Neural cell (in vitro differentiated cells): ENCODE results near the gene COX7A2. TPM values are rescaled to one million over a fixed set of nuclear protein-coding genes. Genes with fewer than 3 reads are reported as not detected.

Experiments
- H2AFZ ChIP-seq: fragments of 200-600, 300-800 bp; sonication (generic), shearing (Covaris generic); 2 replicates; pipeline ENCODE4 v1.6.0; 2014; ENCODE audit warnings: low read depth, mild to moderate bottlenecking, antibody characterized with exemption, low read length, moderate library complexity
- H3F3A ChIP-seq: fragments of 200-600 bp; shearing (Covaris generic); 2 replicates; pipeline ENCODE4 v1.6.1; 2016; ENCODE audit warnings: mild to moderate bottlenecking, moderate library complexity, mixed read lengths, antibody characterized with exemption, low read length; ENCODE audit not compliant: insufficient read depth, poor library complexity, severe bottlenecking
- H3K27ac ChIP-seq: fragments of 200-600, 300-800 bp; sonication (generic), shearing (Covaris generic); 2 replicates; pipeline ENCODE4 v1.5.1; 2014; ENCODE audit warnings: mild to moderate bottlenecking, low read length, moderate library complexity
- H3K27me3 ChIP-seq: fragments of 300-800, 200-600 bp; sonication (generic), shearing (Covaris generic); 2 replicates; pipeline ENCODE4 v1.6.0; 2014; ENCODE audit warnings: mild to moderate bottlenecking, low read depth, low read length, moderate library complexity; ENCODE audit not compliant: insufficient read depth
- H3K36me3 ChIP-seq: fragments of 300-800, 200-600 bp; sonication (generic), shearing (Covaris generic); 2 replicates; pipeline ENCODE4 v1.5.1; 2014; ENCODE audit warnings: mild to moderate bottlenecking, antibody characterized with exemption, low read length, moderate library complexity; ENCODE audit not compliant: insufficient read depth
- H3K4me2 ChIP-seq: fragments of 300-800, 200-600 bp; sonication (generic), shearing (Covaris generic); 2 replicates; pipeline ENCODE4 v1.6.0; 2014; ENCODE audit warnings: mild to moderate bottlenecking, low read length
- H3K4me3 ChIP-seq: fragments of 300-800, 200-600 bp; sonication (generic), shearing (Covaris generic); 2 replicates; pipeline ENCODE4 v1.5.1; 2014; ENCODE audit warnings: mild to moderate bottlenecking, low read length, moderate library complexity
- H3K79me2 ChIP-seq: fragments of 200-600 bp; shearing (Covaris generic); replicated peaks from 2 replicates; pipeline ENCODE4 v1.6.0; 2014; ENCODE audit warnings: mild to moderate bottlenecking, low read length, moderate library complexity; ENCODE audit not compliant: insufficient read depth
- H3K9ac ChIP-seq: fragments of 300-800, 200-600 bp; sonication (generic), shearing (Covaris generic); 2 replicates; pipeline ENCODE4 v1.6.1; 2016; ENCODE audit warnings: mild to moderate bottlenecking, low read length, mixed read lengths
- H3K9me2 ChIP-seq: fragments of 200-600 bp; shearing (Covaris generic); 2 replicates; pipeline ENCODE4 v1.6.1; 2016; ENCODE audit warnings: mild to moderate bottlenecking, low read length, mixed read lengths; ENCODE audit not compliant: insufficient read depth
- H3K9me3 ChIP-seq: fragments of 200-600, 300-800 bp; sonication (generic), shearing (Covaris generic); 2 replicates; pipeline ENCODE4 v1.6.1; 2016; ENCODE audit warnings: mild to moderate bottlenecking, mixed run types, low read length, moderate library complexity, mixed read lengths
- H4K20me1 ChIP-seq: fragments of 200-600 bp; shearing (Covaris generic); 2 replicates; pipeline ENCODE4 v1.6.1; 2016; ENCODE audit warnings: mild to moderate bottlenecking, mixed run types; ENCODE audit not compliant: insufficient read depth
- CTCF ChIP-seq: fragments of 450-650 bp; IDR thresholded peaks from 2 replicates; pipeline ENCODE4 v1.5.1; 2014; ENCODE audit warnings: antibody characterized with exemption, mild to moderate bottlenecking, moderate library complexity; ENCODE audit not compliant: poor library complexity, severe bottlenecking
- EP300 ChIP-seq: fragments of 450-650 bp; conservative IDR thresholded peaks from 2 replicates; pipeline ENCODE4 v1.6.1; 2014; ENCODE audit warnings: antibody characterized with exemption, mild to moderate bottlenecking, moderate library complexity; ENCODE audit not compliant: poor library complexity, severe bottlenecking
- EZH2 ChIP-seq: fragments of 200-600, 300-800 bp; shearing (Covaris generic), sonication (generic); IDR thresholded peaks from 2 replicates; pipeline ENCODE4 v1.6.1; 2014; ENCODE audit warnings: antibody characterized with exemption, low read length, borderline replicate concordance, mild to moderate bottlenecking; ENCODE audit not compliant: insufficient read depth, poor library complexity, severe bottlenecking
- MXI1 ChIP-seq: fragments of 450-650 bp; conservative IDR thresholded peaks from 2 replicates; pipeline ENCODE4 v1.6.1; 2014; ENCODE audit warnings: antibody characterized with exemption, mild to moderate bottlenecking; ENCODE audit not compliant: poor library complexity, severe bottlenecking
- POLR2AphosphoS5 ChIP-seq: IDR thresholded peaks from 2 replicates; pipeline ENCODE4 v1.6.1; 2012
- RAD21 ChIP-seq: fragments of 450-650 bp; conservative IDR thresholded peaks from 2 replicates; pipeline ENCODE4 v1.6.1; 2014; ENCODE audit warnings: antibody characterized with exemption, mild to moderate bottlenecking, moderate library complexity
- REST ChIP-seq: IDR thresholded peaks from 2 replicates; pipeline ENCODE4 v1.6.1; 2012; ENCODE audit warnings: borderline replicate concordance
- SMC3 ChIP-seq: fragments of 450-650 bp; conservative IDR thresholded peaks from 2 replicates; pipeline ENCODE4 v1.6.1; 2014; ENCODE audit warnings: antibody characterized with exemption, mild to moderate bottlenecking, moderate library complexity; ENCODE audit not compliant: poor library complexity
- TAF1 ChIP-seq: IDR thresholded peaks from 2 replicates; pipeline ENCODE4 v1.6.1; 2012; ENCODE audit warnings: low read depth
- polyA plus RNA-seq: library from polyadenylated mRNA; depleted of rRNA; stranded (reverse); fragments of >200 nt; gene quantifications from 2 replicates; pipeline ENCODE4 v1.2.3, GENCODE V29; 2014

The COX7A2 gene
- polyA plus RNA-seq, 1 donor from 2014 or later = 2,909 TPM

GRCh38 chr6:75223428-75223827 is 20.2 kb downstream of the COX7A2 start:
- H2AFZ ChIP-seq = no peak overlapping the region
- H3K4me2 ChIP-seq = no peak overlapping the region
- H3K79me2 ChIP-seq = no peaks in the 10 kb centered on the region
- H3K9me3 ChIP-seq = no peaks in the 10 kb centered on the region
- TF ChIP-seq REST (no peak), TAF1 (no peak), MXI1 (no peak), EZH2 (no peak), POLR2AphosphoS5 (no peak), SMC3 (no peak), CTCF (no peak), RAD21 (no peak), EP300 (no peak)
- no peaks in the 10 kb centered on the region for H3F3A ChIP-seq
- no peak overlapping the region for H3K27ac ChIP-seq
- no peaks in the 10 kb centered on the region for H4K20me1 ChIP-seq
- no peak overlapping the region for H3K4me3 ChIP-seq
- no peak overlapping the region for H3K9ac ChIP-seq
- H3K36me3 ChIP-seq = no peaks in the 10 kb centered on the region
- H3K9me2 ChIP-seq = no peaks in the 10 kb centered on the region
- H3K27me3 ChIP-seq = no peaks in the 10 kb centered on the region

DNA sequence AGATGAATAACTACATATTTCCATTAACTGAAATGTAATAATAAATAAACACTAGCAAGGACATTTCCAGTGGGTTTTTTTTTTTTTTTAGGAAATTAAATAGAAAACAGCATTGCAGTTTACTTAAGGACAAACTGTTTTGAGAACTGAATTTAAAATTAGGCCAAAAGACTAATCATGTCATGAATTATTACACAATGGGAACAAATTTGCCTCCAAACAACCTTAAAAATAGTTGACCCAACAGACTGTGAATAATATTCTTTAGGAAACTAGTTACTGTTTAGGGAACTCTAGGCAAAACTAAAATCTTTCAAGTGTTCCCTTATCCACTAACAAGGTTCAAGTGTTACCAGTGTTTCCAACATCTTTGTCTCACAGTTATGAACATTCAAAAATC is 21.3 kb downstream of the COX7A2 start:
- Histone ChIP-seq H3K79me2 (no peaks in the 10 kb centered on the region), H2AFZ (no peak overlapping the region), H3K9me3 (no peaks in the 10 kb centered on the region), H3K9me2 (no peaks in the 10 kb centered on the region), H3K9ac (no peak overlapping the region), H3K4me2 (no peak overlapping the region), H3K4me3 (no peak overlapping the region), H3K36me3 (no peaks in the 10 kb centered on the region), H3K27ac (no peak overlapping the region), H4K20me1 (no peaks in the 10 kb centered on the region), H3K27me3 (no peaks in the 10 kb centered on the region), H3F3A (no peaks in the 10 kb centered on the region)
- TF ChIP-seq MXI1 = no peak
- no peak for TF ChIP-seq REST
- TF ChIP-seq POLR2AphosphoS5 = no peak
- TF ChIP-seq RAD21 = no peak
- TF ChIP-seq TAF1 = no peak
- no peak for TF ChIP-seq SMC3
- TF ChIP-seq EZH2 = no peak
